ENCODE data around the gene REM2. TPM values are rescaled to one million over a fixed set of nuclear protein-coding genes. Genes with fewer than 3 reads are reported as not detected.

REM2 gene
- total RNA-seq, 1 donor from 2014 or later, result 1.9 TPM

DNA sequence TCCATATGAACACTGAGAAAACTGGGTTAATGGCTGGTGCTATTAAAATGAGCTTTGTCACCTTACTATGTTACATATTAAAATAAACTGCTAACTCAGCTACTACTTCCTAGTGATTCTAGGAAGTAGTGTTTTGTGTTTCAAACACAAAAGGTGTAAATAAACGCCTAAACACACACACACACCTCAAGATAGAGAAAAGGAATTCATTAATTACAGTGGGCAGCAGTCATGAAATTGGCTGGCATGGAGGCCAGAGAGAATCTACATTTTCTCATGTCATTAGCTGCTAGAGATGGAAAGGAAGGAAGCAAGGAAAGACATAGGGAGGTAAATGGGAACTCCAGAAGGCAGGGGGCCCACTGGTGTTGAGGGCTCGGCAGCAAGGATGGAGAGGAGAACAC lies 46.9 kb downstream of the REM2 start:
- intact Hi-C loops (cut with DNase I), result loop anchor here (1.0 to 10.0 kb wide), 8 partner anchors 11 to 537 kb away; partner anchors contain the start of genes AJUBA, BCL2L2, CDH24 and HAUS4
- Histone ChIP-seq H3K9me3 (no peaks in the 10 kb centered on the region), H3K36me3 (peaks cover 14 to 15% of the 10 kb centered on the region in 2 donors), H3K4me1 (peaks cover 0 to 14% of the 10 kb centered on the region in 2 donors), H3K4me3 (peak overlapping the region; percentile 50 to 85), H3K27ac (peak overlapping the region; percentile 85), H3K27me3 (no peaks in the 10 kb centered on the region)
- TF ChIP-seq CTCF (IDR thresholded peaks at IDR 0.05), result no peak
- no peak for DNase-seq (ENCODE audit: low spot score in 2 of 2)

- Histone ChIP-seq H3K27ac (no peak overlapping the region), H3K9me3 (no peaks in the 10 kb centered on the region), H3K27me3 (no peaks in the 10 kb centered on the region), H3K4me1 (peaks cover 0 to 14% of the 10 kb centered on the region in 2 donors), H3K36me3 (no peaks in the 10 kb centered on the region), H3K4me3 (no peak overlapping the region)
- DNase-seq (ENCODE audit: low spot score in 2 of 2), result no peak
- intact Hi-C loops (cut with DNase I), result loop anchor here (5.0 kb wide), 1 partner anchor 125 kb away; the partner anchor contains the start of gene CDH24
- TF ChIP-seq CTCF (IDR thresholded peaks at IDR 0.05), result no peak
Measured at GRCh38 chr14:22932146-22932545, 49.1 kb downstream of the REM2 start.

DNA sequence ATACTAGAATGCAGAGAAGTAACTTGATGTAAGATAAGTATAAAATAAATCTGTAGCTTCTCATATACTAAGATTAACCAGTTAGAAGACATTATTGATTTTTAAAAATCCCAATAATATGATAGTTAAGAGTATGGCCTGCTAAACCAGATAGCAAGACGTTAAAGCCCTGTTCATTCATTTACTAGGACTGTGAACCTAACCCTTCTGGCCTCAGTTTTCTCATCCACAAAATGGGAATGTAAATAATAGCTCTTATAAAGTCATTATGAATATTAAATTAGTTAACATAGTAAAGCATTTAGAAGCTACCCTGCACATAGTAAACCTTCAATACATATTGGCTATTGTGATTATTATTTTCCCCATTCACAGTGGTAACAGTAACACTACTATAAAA lies 52.1 kb downstream of the REM2 start:
- no peak for TF ChIP-seq CTCF (IDR thresholded peaks at IDR 0.05)
- no peak for DNase-seq (ENCODE audit: low spot score in 2 of 2)
- H3K27ac ChIP-seq, result no peak overlapping the region
- H3K4me3 ChIP-seq, result no peak overlapping the region
- intact Hi-C loops (cut with DNase I), result no loop called here
- no peaks in the 10 kb centered on the region for H3K9me3 ChIP-seq
- H3K36me3 ChIP-seq, result no peaks in the 10 kb centered on the region
- peaks cover 0 to under 1% of the 10 kb centered on the region in 2 donors for H3K4me1 ChIP-seq
- no peaks in the 10 kb centered on the region for H3K27me3 ChIP-seq

Other genes starting within 250 kb of the REM2 start
- gene OR6J1, start 238.9 kb upstream of the REM2 start, total RNA-seq, result not detected
- gene OXA1L, start 116.5 kb upstream of the REM2 start, total RNA-seq, result 68.3 TPM
- 7.6 TPM for gene SLC7A7, start 67.8 kb upstream of the REM2 start, total RNA-seq
- 6.6 TPM for gene MRPL52, start 53.3 kb upstream of the REM2 start, total RNA-seq
- 178 TPM for gene MMP14, start 46.6 kb upstream of the REM2 start, total RNA-seq
- gene LRP10, start 11.5 kb upstream of the REM2 start, total RNA-seq, result 214 TPM
- 113 TPM for gene RBM23, start 35.9 kb downstream of the REM2 start, total RNA-seq
- gene PRMT5, start 46.2 kb downstream of the REM2 start, total RNA-seq, result 118 TPM
- 61.8 TPM for gene HAUS4, start 73.9 kb downstream of the REM2 start, total RNA-seq
- gene AJUBA, start 99.3 kb downstream of the REM2 start, total RNA-seq, result 11.6 TPM
- 7.1 TPM for gene C14orf93, start 126.9 kb downstream of the REM2 start, total RNA-seq
- 62.7 TPM for gene PSMB5, start 151.7 kb downstream of the REM2 start, total RNA-seq
- gene PSMB11, start 159.0 kb downstream of the REM2 start, total RNA-seq, result not detected
- gene CDH24, start 174.3 kb downstream of the REM2 start, total RNA-seq, result 5.9 TPM
- 58.9 TPM for gene ACIN1, start 211.9 kb downstream of the REM2 start, total RNA-seq
- gene C14orf119, start 212.3 kb downstream of the REM2 start, total RNA-seq, result 2.2 TPM
- not detected for gene CIROP, start 221.8 kb downstream of the REM2 start, total RNA-seq
- not detected for gene CEBPE, start 236.0 kb downstream of the REM2 start, total RNA-seq